Jurkat, Clone E6-1 (cell line): ENCODE results near the gene POLR3GL.

Experiments used
- DNase-seq: peaks from one replicate; pipeline ENCODE4 v3.0.0-alpha.2; 2011; ENCODE audit warnings: low read depth, low spot score
- H3K4me3 ChIP-seq: 2 replicates; pipeline ENCODE4 v1.5.1; 2011; ENCODE audit warnings: mild to moderate bottlenecking, low read length, control low read depth, moderate library complexity

Gene POLR3GL

DNA sequence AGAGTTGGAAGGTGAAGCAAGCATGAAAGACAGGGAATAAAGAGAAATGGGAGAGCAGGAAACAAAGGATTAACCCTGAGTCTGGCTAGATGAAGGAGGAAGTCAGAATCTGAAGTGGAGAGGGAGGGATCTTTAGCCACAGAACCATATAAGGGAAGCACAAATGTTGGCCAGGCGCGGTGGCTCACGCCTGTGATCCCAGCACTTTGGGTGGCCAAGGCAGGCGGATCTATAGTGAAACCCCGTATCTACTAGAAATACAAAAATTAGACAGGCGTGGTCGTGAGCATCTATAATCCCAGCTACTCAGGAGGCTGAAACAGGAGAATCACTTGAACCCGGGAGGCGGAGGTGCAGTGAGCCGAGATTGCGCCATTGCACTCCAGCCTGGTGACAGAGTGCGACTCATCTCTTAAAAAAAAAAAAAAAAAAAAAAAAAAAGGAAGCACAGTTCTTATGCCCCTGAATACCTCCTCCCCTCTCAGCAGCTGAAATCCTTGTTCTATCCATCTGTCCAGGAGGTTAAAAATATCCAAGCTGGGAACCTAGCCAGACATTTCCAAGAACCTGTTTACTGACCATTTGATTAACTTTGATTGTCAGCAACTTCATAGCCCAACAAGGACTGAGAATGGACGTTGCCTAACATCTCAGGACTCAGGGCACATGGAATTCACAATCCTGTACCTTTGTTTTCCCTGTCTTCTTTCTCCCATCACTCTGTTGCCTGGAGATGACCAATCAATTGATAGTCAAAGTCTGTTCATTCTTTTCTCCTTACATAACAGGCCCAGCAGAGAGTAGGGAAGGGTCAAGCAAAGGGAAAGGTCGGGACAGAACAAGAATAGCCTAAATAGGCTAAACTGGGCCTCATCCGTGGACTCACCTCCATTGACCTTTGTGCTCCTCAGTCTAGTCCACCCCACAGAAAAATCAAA lies 21.3 kb downstream of the POLR3GL start:
- no peak overlapping the region for H3K4me3 ChIP-seq
- no peak for DNase-seq

GRCh38 chr1:145986551-145986950 lies 22.1 kb downstream of the POLR3GL start:
- no peak overlapping the region for H3K4me3 ChIP-seq
- DNase-seq = no peak

DNA sequence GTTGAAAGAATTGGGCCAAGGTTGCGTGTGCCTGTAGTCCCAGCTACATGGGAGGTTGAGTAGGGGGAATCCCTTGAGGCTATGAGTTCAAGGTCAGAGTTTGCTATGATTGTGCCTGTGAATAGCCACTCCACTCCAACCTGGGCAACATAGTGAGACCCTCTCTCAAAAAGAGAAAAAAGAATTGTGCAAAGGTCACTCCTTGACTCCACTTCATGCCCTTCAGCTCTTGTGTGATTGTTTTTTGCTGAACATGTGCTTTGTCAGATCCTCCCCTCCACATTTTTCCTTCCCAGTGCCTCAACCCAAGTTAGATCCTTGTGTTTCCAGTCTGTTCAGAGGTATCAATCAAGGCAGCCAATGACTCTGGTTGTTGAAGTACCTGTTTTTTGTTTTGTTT lies 23.4 kb downstream of the POLR3GL start:
- no peak overlapping the region for H3K4me3 ChIP-seq
- DNase-seq = no peak

- DNase-seq = no peak
- H3K4me3 ChIP-seq = no peak overlapping the region
Measured at GRCh38 chr1:145988773-145989172, 24.3 kb downstream of the POLR3GL start.

DNA sequence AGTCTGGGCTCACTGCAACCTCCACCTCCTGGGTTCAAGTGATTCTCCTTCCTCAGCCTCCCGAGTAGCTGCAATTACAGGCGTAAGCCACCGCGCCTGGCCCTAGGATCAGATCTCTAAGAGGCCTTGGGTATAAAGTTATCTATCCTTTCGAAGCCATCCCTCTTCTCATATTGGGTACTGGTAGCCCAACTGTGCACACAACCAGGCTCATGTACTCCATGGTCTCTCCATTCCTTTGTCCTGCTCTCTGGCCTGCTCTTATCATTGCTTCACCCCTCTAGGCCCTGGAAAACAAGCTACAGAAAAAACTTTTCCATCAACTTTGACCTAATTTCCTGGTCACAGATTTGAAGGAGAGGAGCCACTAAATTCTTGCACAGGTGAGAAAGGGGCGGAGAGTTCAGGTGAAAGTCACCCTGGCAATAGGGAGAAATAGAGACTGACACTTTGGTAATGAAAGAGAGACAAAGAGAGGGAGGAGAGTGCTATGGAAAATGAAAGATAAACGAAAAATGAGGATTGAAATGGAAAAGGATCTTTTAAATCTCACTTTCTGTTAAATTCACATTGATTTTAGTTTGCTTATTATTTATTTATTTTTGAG lies 25.9 kb downstream of the POLR3GL start:
- no peak overlapping the region for H3K4me3 ChIP-seq
- no peak for DNase-seq

- H3K4me3 ChIP-seq = no peak overlapping the region
- no peak for DNase-seq
Measured at GRCh38 chr1:145991735-145992412, 27.4 kb downstream of the POLR3GL start.

- no peak overlapping the region for H3K4me3 ChIP-seq
- no peak for DNase-seq
Measured at GRCh38 chr1:145992502-145992936, 28.0 kb downstream of the POLR3GL start.

- no peak for DNase-seq
- no peak overlapping the region for H3K4me3 ChIP-seq
Measured at GRCh38 chr1:145992958-145993617, 28.6 kb downstream of the POLR3GL start.

DNA sequence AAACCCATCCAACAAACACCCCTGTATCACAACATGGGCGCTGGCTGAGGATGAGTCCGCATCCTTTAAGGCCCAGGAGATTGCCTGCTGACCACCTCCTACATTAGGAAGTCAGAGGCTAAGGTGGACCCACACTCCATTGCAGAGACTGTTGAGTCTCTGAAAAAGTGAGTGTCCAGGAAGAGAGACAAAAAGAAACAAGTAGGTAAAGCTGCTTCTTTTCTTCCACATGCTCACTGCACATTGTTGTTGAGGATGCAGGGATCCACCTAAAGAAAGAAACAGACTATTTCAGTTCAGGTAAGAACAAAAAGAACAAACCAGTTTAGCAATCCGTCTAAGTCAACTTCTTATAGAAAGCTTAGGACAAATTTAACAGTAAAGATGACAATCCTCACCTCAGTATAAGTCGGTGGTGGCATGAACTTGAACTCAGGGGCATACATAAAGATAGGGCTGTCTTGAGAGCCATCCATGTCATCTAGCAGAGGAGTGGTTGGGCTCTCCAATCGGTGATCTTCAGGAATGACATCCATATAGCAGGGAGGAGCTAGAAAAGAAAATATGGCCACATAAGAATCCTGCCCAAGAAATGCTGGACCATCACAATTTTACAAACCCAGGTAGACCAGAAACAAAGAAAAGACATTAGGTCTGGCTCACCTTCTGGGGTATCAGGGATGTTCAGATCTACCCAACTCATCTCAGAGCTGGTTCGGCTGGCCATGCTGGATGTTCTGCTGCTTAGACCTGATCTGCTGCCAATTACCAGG lies 29.3 kb downstream of the POLR3GL start:
- no peak overlapping the region for H3K4me3 ChIP-seq
- DNase-seq = no peak

DNA sequence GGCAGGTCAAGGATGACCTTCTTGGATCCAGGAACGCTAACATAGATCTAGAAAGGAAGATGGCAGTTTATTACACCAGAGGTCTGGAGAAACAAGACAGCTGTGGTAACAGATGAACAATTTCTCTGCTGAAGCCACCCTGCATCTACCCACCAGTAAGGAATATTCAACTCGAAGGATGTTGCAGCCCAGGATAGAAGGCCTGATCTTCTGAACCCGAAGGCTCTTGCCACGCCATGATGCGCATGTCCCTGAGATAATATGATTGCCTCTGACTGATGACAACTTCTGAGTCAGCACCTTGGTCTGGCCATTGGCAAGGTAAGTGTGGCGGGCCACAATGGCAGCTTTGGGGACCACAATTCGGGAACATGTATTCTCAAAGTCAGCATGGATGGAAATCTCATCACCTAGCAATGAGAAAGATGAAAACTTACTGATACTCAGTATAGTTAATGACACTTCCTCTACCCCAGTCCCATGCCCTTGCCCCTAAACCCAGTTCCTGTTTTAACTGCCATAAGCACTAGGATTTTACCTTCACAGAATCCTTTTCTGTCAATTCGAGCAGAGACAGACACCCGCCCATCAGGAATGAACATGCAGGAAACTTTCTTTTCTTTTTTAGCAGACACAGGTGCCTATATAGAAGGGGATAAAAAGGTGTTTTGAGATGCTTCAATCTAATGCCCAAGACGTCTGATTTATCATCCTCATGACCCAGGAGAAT lies 30.1 kb downstream of the POLR3GL start:
- no peak overlapping the region for H3K4me3 ChIP-seq
- DNase-seq = no peak

DNA sequence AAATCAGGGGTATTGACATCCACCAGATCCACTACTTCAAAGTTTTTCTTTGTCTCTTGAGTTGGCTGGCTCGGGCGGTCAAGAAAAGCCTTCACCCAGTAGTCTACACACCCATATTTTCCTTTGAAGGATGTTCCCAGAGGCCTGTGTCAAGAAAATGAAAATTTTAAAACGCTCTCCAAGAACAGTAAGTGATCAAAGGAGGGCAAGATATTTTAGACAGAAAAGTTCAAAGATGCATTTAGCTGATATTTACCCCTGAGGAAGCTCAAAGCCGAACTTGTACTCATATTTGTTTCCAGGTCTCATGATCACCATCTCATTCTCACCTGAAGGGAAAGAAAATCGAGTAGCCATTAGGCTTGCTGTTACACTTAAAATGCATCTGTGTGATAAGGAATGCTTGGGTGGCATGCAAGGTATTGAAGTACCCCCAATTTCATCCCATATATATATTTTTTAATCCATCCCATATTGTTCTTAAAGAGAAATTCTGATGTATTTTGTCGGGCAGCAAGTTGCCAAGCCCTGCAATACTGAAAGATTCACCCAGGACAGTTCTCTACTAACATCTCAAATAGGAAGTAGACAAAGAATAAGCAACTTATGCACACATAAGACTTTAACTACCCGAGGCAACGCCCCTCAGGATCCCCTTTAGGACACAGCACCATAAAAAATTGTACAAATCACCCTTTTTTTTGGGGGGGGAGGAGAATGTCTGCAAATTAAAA lies 30.8 kb downstream of the POLR3GL start:
- no peak overlapping the region for H3K4me3 ChIP-seq

DNA sequence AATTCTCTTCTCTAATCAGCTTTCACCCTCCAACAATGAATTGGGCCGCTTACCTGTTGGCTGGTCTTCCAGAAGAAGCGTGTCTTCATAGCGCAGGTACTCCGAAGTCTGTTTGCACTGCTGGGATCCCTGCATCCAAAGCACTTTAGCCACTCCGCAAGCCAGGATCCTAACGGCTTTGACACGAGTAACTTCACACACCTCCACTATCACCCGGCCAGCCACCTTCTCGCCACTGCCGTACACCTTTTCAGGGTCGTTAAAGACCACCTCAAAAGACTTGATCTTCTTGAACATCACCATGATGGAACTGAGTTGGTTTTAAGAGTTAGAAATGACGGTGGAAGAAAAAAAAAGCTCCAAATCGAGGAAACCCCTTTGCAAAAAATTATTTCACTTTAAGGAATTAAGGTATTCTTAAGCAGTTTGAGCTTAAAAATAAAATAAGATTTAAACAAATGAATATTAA lies 31.5 kb downstream of the POLR3GL start:
- H3K4me3 ChIP-seq = no peak overlapping the region
- no peak for DNase-seq

More for the DNA sequence above, 30.8 kb downstream of the POLR3GL start:
- DNase-seq = no peak

- H3K4me3 ChIP-seq = peak within 1 kb of the TSS; percentile 36
- no peak for DNase-seq
Measured at GRCh38 chr1:145996433-145997015, 32.0 kb downstream of the POLR3GL start, which contains the start of gene TXNIP. TSS of gene TXNIP (minus strand) at chr1:145996579. CDS start at chr1:145996266, 313 bp downstream.

GRCh38 chr1:145997016-145997717 lies 32.7 kb downstream of the POLR3GL start:
- H3K4me3 ChIP-seq = peak overlapping the region; percentile 36
- peak; percentile 63 for DNase-seq

DNA sequence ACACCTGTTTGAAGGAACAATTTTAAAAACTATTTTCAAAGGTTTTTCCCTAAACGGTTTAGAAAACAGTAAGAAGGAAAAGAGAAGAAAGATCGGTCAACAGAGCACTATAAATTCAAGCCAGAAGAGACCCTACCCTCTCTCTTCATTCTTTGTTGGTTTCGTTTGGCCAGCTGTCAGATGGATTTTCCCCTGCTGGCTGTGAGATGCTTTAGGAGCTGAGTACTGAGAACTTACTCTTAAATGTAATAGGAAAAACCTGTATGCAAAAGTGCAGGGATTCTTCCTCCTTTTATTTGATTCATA lies 33.2 kb downstream of the POLR3GL start:
- no peak for DNase-seq
- H3K4me3 ChIP-seq = no peak overlapping the region

- no peak overlapping the region for H3K4me3 ChIP-seq
- DNase-seq = peak; percentile 54
Measured at GRCh38 chr1:145999321-146000024, 35.0 kb downstream of the POLR3GL start.
